CD14-positive monocyte (primary cell): ENCODE measurements around the gene TEFM. TPM values are rescaled to one million over a fixed set of nuclear protein-coding genes. Genes with fewer than 3 reads are reported as not detected.
A peak's percentile ranks its signal among the peaks of the same experiment; 100 is the strongest.

Experiments used
- DNase-seq, 3 donors: peaks; one replicate each; pipeline ENCODE4 v3.0.0-alpha.2; 2011 to 2022
- H2AFZ ChIP-seq: 2 replicates; pipeline ENCODE4 v1.6.0; 2012; ENCODE audit warnings: mild to moderate bottlenecking, low read depth, low read length, inconsistent platforms; ENCODE audit not compliant: insufficient read depth, poor library complexity, severe bottlenecking
- H3K27ac ChIP-seq, 2 donors: 1 replicate in 1 of 2; 2 replicates in 1 of 2; pipeline ENCODE4 v1.5.1; 2012 to 2013; ENCODE audit warnings: low read length in 2 of 2, control low read depth in 1 of 2, inconsistent platforms in 1 of 2, low read depth in 1 of 2, mild to moderate bottlenecking in 1 of 2
- H3K27me3 ChIP-seq, 2 donors: one replicate each; pipeline versions ENCODE4 v1.6.0 to v1.6.1; 2011 to 2013; ENCODE audit warnings: low read length in 2 of 2; ENCODE audit not compliant: control insufficient read depth in 2 of 2, insufficient read depth in 2 of 2
- H3K36me3 ChIP-seq, 2 donors: replicated peaks in 1 of 2; 1 replicate in 1 of 2; 2 replicates in 1 of 2; pipeline versions ENCODE4 v1.5.1 to v1.6.1; 2012 to 2013; ENCODE audit warnings: low read length in 2 of 2, control low read depth in 1 of 2, inconsistent platforms in 1 of 2, mild to moderate bottlenecking in 1 of 2; ENCODE audit not compliant: insufficient read depth in 2 of 2, control insufficient read depth in 1 of 2
- H3K4me1 ChIP-seq, 2 donors: 1 replicate in 1 of 2; 2 replicates in 1 of 2; pipeline versions ENCODE4 v1.5.1 to v1.6.1; 2012 to 2013; ENCODE audit warnings: low read length in 2 of 2, control low read depth in 1 of 2, inconsistent platforms in 1 of 2, mild to moderate bottlenecking in 1 of 2, moderate library complexity in 1 of 2; ENCODE audit not compliant: insufficient read depth in 2 of 2, control insufficient read depth in 1 of 2
- H3K4me2 ChIP-seq: replicated peaks from 2 replicates; pipeline ENCODE3; 2012; ENCODE audit warnings: low read length, moderate library complexity, mild to moderate bottlenecking; ENCODE audit not compliant: poor library complexity, severe bottlenecking; ENCODE audit errors: extremely low read depth
- H3K4me3 ChIP-seq, 3 experiments: fragments of 200-600 bp in 1 of 3; sonication (generic) in 1 of 3; replicated peaks in 1 of 3; 1 replicate in 2 of 3; 2 replicates in 1 of 3; pipeline ENCODE4 v1.5.1; 2011 to 2013; ENCODE audit warnings: low read length in 3 of 3, mild to moderate bottlenecking in 3 of 3, control low read depth in 2 of 3, low read depth in 2 of 3, inconsistent platforms in 1 of 3, moderate library complexity in 1 of 3
- H3K79me2 ChIP-seq: 2 replicates; pipeline ENCODE4 v1.6.0; 2012; ENCODE audit warnings: mild to moderate bottlenecking, control low read depth, inconsistent platforms, low read length, moderate library complexity; ENCODE audit not compliant: insufficient read depth
- H3K9ac ChIP-seq: 2 replicates; pipeline ENCODE4 v1.6.0; 2017; ENCODE audit warnings: low read length, mild to moderate bottlenecking; ENCODE audit not compliant: insufficient read depth, poor library complexity, severe bottlenecking
- H3K9me3 ChIP-seq, 2 donors: replicated peaks in 1 of 2; 1 replicate in 1 of 2; 2 replicates in 1 of 2; pipeline versions ENCODE4 v1.5.1 to v1.6.1; 2012 to 2013; ENCODE audit warnings: low read length in 2 of 2, control low read depth in 1 of 2; ENCODE audit not compliant: control insufficient read depth in 1 of 2, insufficient read depth in 1 of 2
- H4K20me1 ChIP-seq: 2 replicates; pipeline ENCODE4 v1.6.0; 2012; ENCODE audit warnings: mild to moderate bottlenecking, low read length, control low read depth, moderate library complexity; ENCODE audit not compliant: insufficient read depth
- H3K27ac Mint-ChIP-seq, 7 donors: one replicate each; pipeline ENCODE4 v1.8.0; 2020; ENCODE audit warnings: mild to moderate bottlenecking in 7 of 7, mixed read lengths in 7 of 7, moderate library complexity in 6 of 7, inconsistent platforms in 2 of 7
- H3K27me3 Mint-ChIP-seq, 3 donors: one replicate each; pipeline ENCODE4 v1.8.0; 2021 to 2022; ENCODE audit warnings: low read depth in 3 of 3, mild to moderate bottlenecking in 3 of 3, mixed read lengths in 3 of 3, moderate library complexity in 3 of 3, inconsistent platforms in 1 of 3
- H3K36me3 Mint-ChIP-seq, 2 donors: one replicate each; pipeline ENCODE4 v1.8.0; 2020; ENCODE audit warnings: mixed read lengths in 2 of 2, inconsistent platforms in 1 of 2, mild to moderate bottlenecking in 1 of 2
- H3K4me1 Mint-ChIP-seq: one replicate; pipeline ENCODE4 v1.8.0; 2020; ENCODE audit warnings: mild to moderate bottlenecking, mixed read lengths
- H3K4me3 Mint-ChIP-seq, 2 donors: one replicate each; pipeline ENCODE4 v1.8.0; 2020; ENCODE audit warnings: mild to moderate bottlenecking in 2 of 2, mixed read lengths in 2 of 2, moderate library complexity in 1 of 2
- H3K9me3 Mint-ChIP-seq, 7 donors: one replicate each; pipeline ENCODE4 v1.8.0; 2020 to 2022; ENCODE audit warnings: mixed read lengths in 7 of 7, mild to moderate bottlenecking in 6 of 7, moderate library complexity in 6 of 7, inconsistent platforms in 2 of 7
- CTCF ChIP-seq: fragments of 200-600 bp; IDR thresholded peaks from one replicate; pipeline ENCODE4 v1.8.0; 2022; ENCODE audit warnings: antibody characterized with exemption, mild to moderate bottlenecking
- WGBS: methylation state at CpG from one replicate; pipeline ENCODE4 v1.1.5; 2013; ENCODE audit warnings: missing lambda C conversion rate; ENCODE audit not compliant: insufficient coverage; 5-methylcytosine and 5-hydroxymethylcytosine counted together
- intact Hi-C, 2 donors: fragments of 100-400 bp; cut with micrococcal nuclease; formaldehyde crosslinking; loops; one replicate each; pipeline versions ENCODE4 v1.15.0 to v1.15.1; 2023
- polyA plus RNA-seq, 3 donors: library from polyadenylated mRNA; depleted of rRNA in 1 of 3; unstranded in 2 of 3; stranded (reverse) in 1 of 3; fragments of 300-500 nt in 2 of 3; fragments of >200 nt in 1 of 3; fragmentation: Illumina TruSeq in 2 of 3; gene quantifications; 1 replicate in 2 of 3; 2 replicates in 1 of 3; pipeline ENCODE4 v1.2.3, GENCODE V29; 2012 to 2021

Gene TEFM
- polyA plus RNA-seq, 3 donors: 6.5 to 14.6 (median 10.0) TPM

DNA sequence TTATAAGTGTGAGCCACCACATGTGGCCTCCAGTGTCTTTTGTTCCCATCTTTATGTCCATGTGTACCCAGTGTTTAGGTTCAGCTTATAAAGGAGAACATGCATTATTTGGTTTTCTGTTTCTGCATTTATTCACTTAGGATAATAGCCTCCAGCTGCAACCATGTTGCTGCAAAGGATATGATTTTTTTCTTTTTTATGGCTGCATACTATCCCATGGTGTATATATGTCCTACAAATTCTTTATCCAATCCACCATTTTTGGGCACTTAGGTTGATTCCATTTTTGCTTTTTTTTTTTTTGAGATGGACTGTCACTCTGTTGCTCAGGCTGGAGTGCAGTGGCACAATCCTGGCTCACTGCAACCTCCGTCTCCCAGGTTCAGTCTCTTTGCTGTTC, 41.4 kb downstream of the TEFM start:
- intact Hi-C loops: no loop called here
- no peak overlapping the region for H3K9ac ChIP-seq
- peaks cover 0 to 2% (median 1%) of the 10 kb centered on the region in 3 donors for H3K27me3 Mint-ChIP-seq
- H3K36me3 ChIP-seq: peaks cover 21 to 50% of the 10 kb centered on the region in 2 donors
- no peak overlapping the region for H3K4me3 Mint-ChIP-seq
- peak overlapping the region in 1 of 2 donors; percentile 34 for H3K27ac ChIP-seq
- WGBS: 100% methylated on average over 1 of the region's 1 CpG
- no peaks in the 10 kb centered on the region for H4K20me1 ChIP-seq
- no peaks in the 10 kb centered on the region for H3K9me3 ChIP-seq
- H3K27me3 ChIP-seq: no peaks in the 10 kb centered on the region
- no peak for TF ChIP-seq CTCF
- no peaks in the 10 kb centered on the region for H3K79me2 ChIP-seq
- H3K4me1 Mint-ChIP-seq: peaks cover 4% of the 10 kb centered on the region
- H3K4me2 ChIP-seq: no peak overlapping the region
- peaks cover 0 to 2% of the 10 kb centered on the region in 2 donors for H3K4me1 ChIP-seq
- H3K9me3 Mint-ChIP-seq: no peaks in the 10 kb centered on the region
- no peak overlapping the region for H3K4me3 ChIP-seq
- H3K27ac Mint-ChIP-seq: peak overlapping the region in 1 of 7 donors; percentile 52
- no peak overlapping the region for H2AFZ ChIP-seq
- no peak for DNase-seq
- H3K36me3 Mint-ChIP-seq: peaks cover 26 to 57% of the 10 kb centered on the region in 2 donors

GRCh38 chr17:30858556-30859250, 47.3 kb downstream of the TEFM start:
- H3K4me3 ChIP-seq: no peak overlapping the region
- Mint-ChIP-seq H3K9me3 (no peaks in the 10 kb centered on the region), H3K4me1 (no peaks in the 10 kb centered on the region), H3K27ac (peak overlapping the region in 2 of 7 donors; percentile 26 to 67), H3K4me3 (no peak overlapping the region), H3K36me3 (peaks cover 15 to 70% of the 10 kb centered on the region in 2 donors), H3K27me3 (peaks cover 0 to 2% (median 1%) of the 10 kb centered on the region in 3 donors)
- peaks cover 16 to 51% of the 10 kb centered on the region in 2 donors for H3K36me3 ChIP-seq
- no peaks in the 10 kb centered on the region for H4K20me1 ChIP-seq
- no peaks in the 10 kb centered on the region for H3K4me1 ChIP-seq
- H3K79me2 ChIP-seq: no peaks in the 10 kb centered on the region
- DNase-seq: no peak
- no peak for TF ChIP-seq CTCF
- H3K27me3 ChIP-seq: no peaks in the 10 kb centered on the region
- WGBS: 93% methylated on average over 6 of the region's 9 CpGs
- no peak overlapping the region for H3K9ac ChIP-seq
- no peak overlapping the region for H3K27ac ChIP-seq
- no peak overlapping the region for H2AFZ ChIP-seq
- H3K4me2 ChIP-seq: no peak overlapping the region
- H3K9me3 ChIP-seq: no peaks in the 10 kb centered on the region
- intact Hi-C loops: no loop called here
